NCI-H1105 (cell line): ENCODE measurements around the gene RIMBP2.

ENCODE experiments used
- DNase-seq: peaks from one replicate; lab custom pipeline; 2025; lab: John Stamatoyannopoulos, UW

Gene RIMBP2

GRCh38 chr12:130374083-130374482, 342.0 kb downstream of the RIMBP2 start:
- no peak for DNase-seq

GRCh38 chr12:130372936-130373335, 343.2 kb downstream of the RIMBP2 start:
- no peak for DNase-seq

- no peak for DNase-seq
Measured at GRCh38 chr12:130371296-130371695, 344.8 kb downstream of the RIMBP2 start.

GRCh38 chr12:130369816-130370215, 346.3 kb downstream of the RIMBP2 start:
- no peak for DNase-seq

GRCh38 chr12:130367523-130367922, 348.6 kb downstream of the RIMBP2 start:
- no peak for DNase-seq

GRCh38 chr12:130367003-130367402, 349.1 kb downstream of the RIMBP2 start:
- no peak for DNase-seq

- no peak for DNase-seq
Measured at GRCh38 chr12:130366159-130366558, 349.9 kb downstream of the RIMBP2 start.

GRCh38 chr12:130364578-130364977, 351.5 kb downstream of the RIMBP2 start:
- DNase-seq, result no peak

GRCh38 chr12:130362060-130362459, 354.0 kb downstream of the RIMBP2 start:
- DNase-seq, result no peak

- DNase-seq, result no peak
Measured at GRCh38 chr12:130357729-130358330, 358.3 kb downstream of the RIMBP2 start.

- DNase-seq, result no peak
Measured at GRCh38 chr12:130357241-130357640, 358.9 kb downstream of the RIMBP2 start.

GRCh38 chr12:130356222-130356621, 359.9 kb downstream of the RIMBP2 start:
- no peak for DNase-seq

GRCh38 chr12:130354407-130354806, 361.7 kb downstream of the RIMBP2 start:
- DNase-seq, result no peak

- no peak for DNase-seq
Measured at GRCh38 chr12:130353081-130353480, 363.0 kb downstream of the RIMBP2 start.

- DNase-seq, result no peak
Measured at GRCh38 chr12:130351326-130351725, 364.8 kb downstream of the RIMBP2 start.

GRCh38 chr12:130350715-130351114, 365.4 kb downstream of the RIMBP2 start:
- no peak for DNase-seq

- peak; percentile 34 for DNase-seq
Measured at GRCh38 chr12:130347588-130347987, 368.5 kb downstream of the RIMBP2 start.
